Measurements from ENCODE around the gene DACH1.

DNA sequence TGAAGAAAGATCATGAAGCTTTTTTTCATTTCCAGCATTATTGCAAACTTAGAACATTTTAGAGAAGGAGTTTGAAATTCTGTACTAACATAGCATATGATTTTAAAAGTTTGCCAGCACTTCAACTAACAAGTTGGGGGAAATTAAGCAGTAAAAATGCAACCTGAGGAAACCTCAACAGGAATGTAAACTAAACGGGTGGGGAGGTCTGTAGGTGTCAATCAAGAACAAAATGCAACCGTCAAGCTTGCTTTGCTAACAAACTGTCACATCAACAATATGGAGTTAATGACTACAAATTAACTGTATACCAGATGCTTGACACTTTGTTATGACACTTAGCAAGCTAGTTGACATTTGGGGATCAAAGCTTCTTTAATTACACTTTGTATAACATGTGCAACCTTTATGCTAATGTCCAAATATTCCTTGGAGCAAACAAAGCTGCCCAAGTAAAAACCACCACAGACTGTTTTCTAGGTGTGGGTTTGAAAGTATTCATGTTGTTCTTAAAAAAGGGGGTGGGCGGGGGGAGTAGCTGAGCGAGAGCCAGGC lies 52.1 kb downstream of the DACH1 start:
- TF ChIP-seq RARB (CRISPR knock-in tag; IDR thresholded peaks at IDR 0.05) (no peak), ZNF8 (CRISPR knock-in tag; IDR thresholded peaks at IDR 0.05) (no peak), TOX (CRISPR knock-in tag; IDR thresholded peaks at IDR 0.05; ENCODE audit: borderline replicate concordance) (no peak), TCF4 (CRISPR knock-in tag; IDR thresholded peaks at IDR 0.05; ENCODE audit: borderline replicate concordance) (no peak), BACH2 (CRISPR knock-in tag; IDR thresholded peaks at IDR 0.05; ENCODE audit: borderline replicate concordance) (no peak), GLIS3 (CRISPR knock-in tag; IDR thresholded peaks at IDR 0.05) (no peak), OSR1 (CRISPR knock-in tag; IDR thresholded peaks at IDR 0.05) (no peak), ARNTL (CRISPR knock-in tag; IDR thresholded peaks at IDR 0.05; ENCODE audit: borderline replicate concordance, low read depth) (no peak), PPARA (CRISPR knock-in tag; IDR thresholded peaks at IDR 0.05; ENCODE audit: borderline replicate concordance) (no peak)
- TF ChIP-seq, protein P1, sequence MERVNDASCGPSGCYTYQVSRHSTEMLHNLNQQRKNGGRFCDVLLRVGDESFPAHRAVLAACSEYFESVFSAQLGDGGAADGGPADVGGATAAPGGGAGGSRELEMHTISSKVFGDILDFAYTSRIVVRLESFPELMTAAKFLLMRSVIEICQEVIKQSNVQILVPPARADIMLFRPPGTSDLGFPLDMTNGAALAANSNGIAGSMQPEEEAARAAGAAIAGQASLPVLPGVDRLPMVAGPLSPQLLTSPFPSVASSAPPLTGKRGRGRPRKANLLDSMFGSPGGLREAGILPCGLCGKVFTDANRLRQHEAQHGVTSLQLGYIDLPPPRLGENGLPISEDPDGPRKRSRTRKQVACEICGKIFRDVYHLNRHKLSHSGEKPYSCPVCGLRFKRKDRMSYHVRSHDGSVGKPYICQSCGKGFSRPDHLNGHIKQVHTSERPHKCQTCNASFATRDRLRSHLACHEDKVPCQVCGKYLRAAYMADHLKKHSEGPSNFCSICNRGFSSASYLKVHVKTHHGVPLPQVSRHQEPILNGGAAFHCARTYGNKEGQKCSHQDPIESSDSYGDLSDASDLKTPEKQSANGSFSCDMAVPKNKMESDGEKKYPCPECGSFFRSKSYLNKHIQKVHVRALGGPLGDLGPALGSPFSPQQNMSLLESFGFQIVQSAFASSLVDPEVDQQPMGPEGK (CRISPR knock-in tag; IDR thresholded peaks at IDR 0.05; ENCODE audit: borderline replicate concordance): no peak
- TF ChIP-seq, protein P2, sequence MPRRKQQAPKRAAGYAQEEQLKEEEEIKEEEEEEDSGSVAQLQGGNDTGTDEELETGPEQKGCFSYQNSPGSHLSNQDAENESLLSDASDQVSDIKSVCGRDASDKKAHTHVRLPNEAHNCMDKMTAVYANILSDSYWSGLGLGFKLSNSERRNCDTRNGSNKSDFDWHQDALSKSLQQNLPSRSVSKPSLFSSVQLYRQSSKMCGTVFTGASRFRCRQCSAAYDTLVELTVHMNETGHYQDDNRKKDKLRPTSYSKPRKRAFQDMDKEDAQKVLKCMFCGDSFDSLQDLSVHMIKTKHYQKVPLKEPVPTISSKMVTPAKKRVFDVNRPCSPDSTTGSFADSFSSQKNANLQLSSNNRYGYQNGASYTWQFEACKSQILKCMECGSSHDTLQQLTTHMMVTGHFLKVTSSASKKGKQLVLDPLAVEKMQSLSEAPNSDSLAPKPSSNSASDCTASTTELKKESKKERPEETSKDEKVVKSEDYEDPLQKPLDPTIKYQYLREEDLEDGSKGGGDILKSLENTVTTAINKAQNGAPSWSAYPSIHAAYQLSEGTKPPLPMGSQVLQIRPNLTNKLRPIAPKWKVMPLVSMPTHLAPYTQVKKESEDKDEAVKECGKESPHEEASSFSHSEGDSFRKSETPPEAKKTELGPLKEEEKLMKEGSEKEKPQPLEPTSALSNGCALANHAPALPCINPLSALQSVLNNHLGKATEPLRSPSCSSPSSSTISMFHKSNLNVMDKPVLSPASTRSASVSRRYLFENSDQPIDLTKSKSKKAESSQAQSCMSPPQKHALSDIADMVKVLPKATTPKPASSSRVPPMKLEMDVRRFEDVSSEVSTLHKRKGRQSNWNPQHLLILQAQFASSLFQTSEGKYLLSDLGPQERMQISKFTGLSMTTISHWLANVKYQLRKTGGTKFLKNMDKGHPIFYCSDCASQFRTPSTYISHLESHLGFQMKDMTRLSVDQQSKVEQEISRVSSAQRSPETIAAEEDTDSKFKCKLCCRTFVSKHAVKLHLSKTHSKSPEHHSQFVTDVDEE (CRISPR knock-in tag; IDR thresholded peaks at IDR 0.05): no peak
- TF ChIP-seq, protein P3, sequence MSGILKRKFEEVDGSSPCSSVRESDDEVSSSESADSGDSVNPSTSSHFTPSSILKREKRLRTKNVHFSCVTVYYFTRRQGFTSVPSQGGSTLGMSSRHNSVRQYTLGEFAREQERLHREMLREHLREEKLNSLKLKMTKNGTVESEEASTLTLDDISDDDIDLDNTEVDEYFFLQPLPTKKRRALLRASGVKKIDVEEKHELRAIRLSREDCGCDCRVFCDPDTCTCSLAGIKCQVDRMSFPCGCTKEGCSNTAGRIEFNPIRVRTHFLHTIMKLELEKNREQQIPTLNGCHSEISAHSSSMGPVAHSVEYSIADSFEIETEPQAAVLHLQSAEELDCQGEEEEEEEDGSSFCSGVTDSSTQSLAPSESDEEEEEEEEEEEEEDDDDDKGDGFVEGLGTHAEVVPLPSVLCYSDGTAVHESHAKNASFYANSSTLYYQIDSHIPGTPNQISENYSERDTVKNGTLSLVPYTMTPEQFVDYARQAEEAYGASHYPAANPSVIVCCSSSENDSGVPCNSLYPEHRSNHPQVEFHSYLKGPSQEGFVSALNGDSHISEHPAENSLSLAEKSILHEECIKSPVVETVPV (CRISPR knock-in tag; IDR thresholded peaks at IDR 0.05): no peak

All from SK-N-SH treated with all-trans-retinoic acid at 6 μM for 48 hours (cell line).